Cardiac muscle cell (in vitro differentiated cells and primary cell): Measurements from ENCODE around the gene RERG. TPM values are rescaled to one million over a fixed set of nuclear protein-coding genes. Genes with fewer than 3 reads are reported as not detected.
"Not testable (repeated sequence)": the region's sequence is repeated elsewhere in the genome, so short reads cannot be mapped to it uniquely, and the experiment has no call there.

Source experiments
- DNase-seq, 2 donors: peaks; one replicate each; pipeline versions ENCODE4 v3.0.0 to v3.0.0-alpha.2; 2010 to 2017; ENCODE audit warnings: low read depth in 1 of 2, low spot score in 1 of 2
- H3K27ac ChIP-seq: fragments of 200-600 bp; sonication (generic); 2 replicates; pipeline ENCODE4 v1.5.1; 2016
- H3K27me3 ChIP-seq: fragments of 200-600 bp; sonication (generic); 2 replicates; pipeline ENCODE4 v1.6.0; 2016; ENCODE audit warnings: control low read depth
- H3K36me3 ChIP-seq: fragments of 200-600 bp; sonication (generic); 2 replicates; pipeline ENCODE4 v1.5.1; 2016; ENCODE audit warnings: control low read depth
- H3K4me1 ChIP-seq: fragments of 200-600 bp; sonication (generic); 2 replicates; pipeline ENCODE4 v1.8.1; 2017; ENCODE audit warnings: low read depth, mild to moderate bottlenecking, mixed run types
- H3K4me3 ChIP-seq: fragments of 200-600 bp; sonication (generic); 2 replicates; pipeline ENCODE4 v1.5.1; 2016; ENCODE audit warnings: mild to moderate bottlenecking
- H3K9me3 ChIP-seq: fragments of 200-600 bp; sonication (generic); 2 replicates; pipeline ENCODE4 v1.5.1; 2017; ENCODE audit warnings: low read depth, mild to moderate bottlenecking, control low read depth
- CTCF ChIP-seq: IDR thresholded peaks from 2 replicates; pipeline ENCODE4 v1.5.1; 2012; ENCODE audit warnings: low read depth, mild to moderate bottlenecking, low read length
- polyA plus RNA-seq: library from polyadenylated mRNA; unstranded; fragments of >200 nt; fragmentation: Nextera tagmentation; extraction: Ambion mirVana; gene quantifications from 2 replicates; pipeline ENCODE4 v1.2.1, GENCODE V29; 2016
- total RNA-seq: library from RNA; depleted of rRNA; stranded (reverse); fragments of >200 nt; gene quantifications from 2 replicates; pipeline ENCODE4 v1.2.3, GENCODE V29; 2016

Gene RERG
- total and polyA plus RNA-seq, 2 experiments from 2014 or later, result 6.5 to 14.8 TPM

- Histone ChIP-seq H3K27ac (no peak overlapping the region), H3K36me3 (no peaks in the 10 kb centered on the region), H3K9me3 (no peaks in the 10 kb centered on the region), H3K4me3 (no peak overlapping the region), H3K4me1 (no peaks in the 10 kb centered on the region), H3K27me3 (peaks cover 15% of the 10 kb centered on the region)
- peak; percentile 88 for TF ChIP-seq CTCF
- peak; percentile 65 to 76 for DNase-seq
Observed at GRCh38 chr12:15227004-15227679, 5.9 kb upstream of the RERG start.

- H3K4me1 ChIP-seq, H3K4me3 ChIP-seq, DNase-seq, H3K27ac ChIP-seq, H3K36me3 ChIP-seq, H3K9me3 ChIP-seq: not testable (repeated sequence)
- H3K27me3 ChIP-seq, result peaks cover 18% of the 10 kb centered on the region
Observed at GRCh38 chr12:15225863-15226218, 4.6 kb upstream of the RERG start.

GRCh38 chr12:15225136-15225862 is 4.1 kb upstream of the RERG start:
- no peak overlapping the region for H3K27ac ChIP-seq
- H3K36me3 ChIP-seq, result no peaks in the 10 kb centered on the region
- H3K27me3 ChIP-seq, result peaks cover 18% of the 10 kb centered on the region
- no peak overlapping the region for H3K4me3 ChIP-seq
- peaks cover 5% of the 10 kb centered on the region for H3K4me1 ChIP-seq
- no peak for DNase-seq
- TF ChIP-seq CTCF, result no peak
- H3K9me3 ChIP-seq, result no peaks in the 10 kb centered on the region

GRCh38 chr12:15222219-15222618 is 1.0 kb upstream of the RERG start:
- H3K4me3 ChIP-seq, result no peak overlapping the region
- TF ChIP-seq CTCF, result no peak

GRCh38 chr12:15220451-15220850 is 766 bp downstream of the RERG start:
- DNase-seq, result peak in 1 of 2 donors; percentile 57
- no peak for TF ChIP-seq CTCF
- peak overlapping the region; percentile 35 for H3K4me3 ChIP-seq
- H3K27me3 ChIP-seq, result peaks cover 15% of the 10 kb centered on the region
- no peaks in the 10 kb centered on the region for H3K36me3 ChIP-seq
- peaks cover 9% of the 10 kb centered on the region for H3K4me1 ChIP-seq
- H3K27ac ChIP-seq, result peak overlapping the region; percentile 92
- no peaks in the 10 kb centered on the region for H3K9me3 ChIP-seq

More at GRCh38 chr12:15222219-15222618, 1.0 kb upstream of the RERG start:
- no peaks in the 10 kb centered on the region for H3K9me3 ChIP-seq
- no peak overlapping the region for H3K27ac ChIP-seq
- no peak for DNase-seq
- peaks cover 9% of the 10 kb centered on the region for H3K4me1 ChIP-seq
- peaks cover 15% of the 10 kb centered on the region for H3K27me3 ChIP-seq
- no peaks in the 10 kb centered on the region for H3K36me3 ChIP-seq

GRCh38 chr12:15218794-15219193 is 2.4 kb downstream of the RERG start:
- no peak for DNase-seq
- H3K4me1 ChIP-seq, result peaks cover 9% of the 10 kb centered on the region
- no peak for TF ChIP-seq CTCF
- H3K27ac ChIP-seq, result no peak overlapping the region
- H3K4me3 ChIP-seq, result no peak overlapping the region
- H3K9me3 ChIP-seq, result no peaks in the 10 kb centered on the region
- no peaks in the 10 kb centered on the region for H3K36me3 ChIP-seq
- H3K27me3 ChIP-seq, result peaks cover 15% of the 10 kb centered on the region
